HG03196 (cell line): ENCODE measurements around the gene STPG4.

Source experiments
- ATAC-seq: cut with Tn5 transposase; IDR thresholded peaks from one replicate; pipeline ENCODE4 v1.9.1; 2021; ENCODE audit not compliant: unreplicated experiment

Gene STPG4

GRCh38 chr2:47056868-47057686 is 98.0 kb downstream of the STPG4 start:
- no peak for ATAC-seq

GRCh38 chr2:47056374-47056773 is 98.7 kb downstream of the STPG4 start:
- no peak for ATAC-seq

- no peak for ATAC-seq
These were observed 100.2 kb downstream of the STPG4 start for GRCh38 chr2:47054868-47055267.

GRCh38 chr2:47054036-47054555 is 101.0 kb downstream of the STPG4 start:
- no peak for ATAC-seq

- no peak for ATAC-seq
These were observed 102.3 kb downstream of the STPG4 start for GRCh38 chr2:47052847-47053246.

GRCh38 chr2:47051562-47051961 is 103.5 kb downstream of the STPG4 start:
- no peak for ATAC-seq

GRCh38 chr2:47050762-47051161 is 104.3 kb downstream of the STPG4 start:
- ATAC-seq: no peak

- ATAC-seq: no peak
These were observed 104.9 kb downstream of the STPG4 start for GRCh38 chr2:47050021-47050760.

- ATAC-seq: no peak
These were observed 105.6 kb downstream of the STPG4 start for GRCh38 chr2:47049502-47049901.

GRCh38 chr2:47048801-47049480 is 106.2 kb downstream of the STPG4 start:
- no peak for ATAC-seq

- no peak for ATAC-seq
These were observed 108.8 kb downstream of the STPG4 start for GRCh38 chr2:47046271-47046670.

- no peak for ATAC-seq
These were observed 111.2 kb downstream of the STPG4 start for GRCh38 chr2:47043891-47044239.

GRCh38 chr2:47043142-47043890 is 111.8 kb downstream of the STPG4 start:
- no peak for ATAC-seq

GRCh38 chr2:47041891-47042684 is 113.0 kb downstream of the STPG4 start:
- no peak for ATAC-seq

- ATAC-seq: no peak
These were observed 114.0 kb downstream of the STPG4 start for GRCh38 chr2:47041063-47041462.

- no peak for ATAC-seq
These were observed 114.5 kb downstream of the STPG4 start for GRCh38 chr2:47040651-47041050.

GRCh38 chr2:47039913-47040562 is 115.1 kb downstream of the STPG4 start:
- ATAC-seq: no peak

GRCh38 chr2:47039489-47039870 is 115.6 kb downstream of the STPG4 start:
- ATAC-seq: no peak

GRCh38 chr2:47038656-47039488 is 116.2 kb downstream of the STPG4 start:
- ATAC-seq: peak; percentile 42
